Cerebellar nuclear complex (tissue), 1 donor: Measurements from ENCODE around the gene NGEF.

Experiments used
- DNase-seq, 2 experiments: peaks; one replicate each; lab custom pipeline; 2025; lab: John Stamatoyannopoulos, UW

The NGEF gene

DNA sequence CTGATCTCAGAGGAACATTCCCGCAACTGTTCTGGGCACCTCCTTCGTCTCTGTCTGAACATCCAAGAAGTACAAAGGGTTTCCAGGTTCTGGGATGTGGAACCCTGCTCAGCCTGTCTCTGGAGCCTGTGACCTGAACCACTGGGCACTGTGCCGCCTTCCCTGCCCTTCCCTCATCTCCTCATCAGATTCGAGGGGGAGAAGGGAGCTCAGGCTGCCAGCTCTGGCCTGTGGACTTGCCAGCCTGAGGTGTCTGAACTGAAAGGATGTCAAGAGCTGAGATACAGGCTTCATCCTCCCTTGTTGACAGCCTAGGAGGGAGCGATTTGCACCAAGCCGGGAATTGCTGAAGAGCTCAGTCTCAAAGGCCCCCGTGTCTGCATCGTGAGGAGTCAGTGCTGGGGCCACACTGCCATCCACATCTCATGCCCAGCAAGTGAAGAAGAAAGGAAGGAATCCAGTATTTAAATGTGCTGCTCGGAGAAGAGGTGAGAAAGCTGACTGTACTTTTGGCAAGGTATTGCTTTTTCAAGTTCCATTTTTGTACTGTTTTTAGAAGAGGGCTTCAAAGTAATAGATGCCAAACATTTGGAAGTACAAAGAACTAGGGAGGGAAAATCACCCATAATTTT is 32.0 kb upstream of the NGEF start:
- DNase-seq = no peak

DNA sequence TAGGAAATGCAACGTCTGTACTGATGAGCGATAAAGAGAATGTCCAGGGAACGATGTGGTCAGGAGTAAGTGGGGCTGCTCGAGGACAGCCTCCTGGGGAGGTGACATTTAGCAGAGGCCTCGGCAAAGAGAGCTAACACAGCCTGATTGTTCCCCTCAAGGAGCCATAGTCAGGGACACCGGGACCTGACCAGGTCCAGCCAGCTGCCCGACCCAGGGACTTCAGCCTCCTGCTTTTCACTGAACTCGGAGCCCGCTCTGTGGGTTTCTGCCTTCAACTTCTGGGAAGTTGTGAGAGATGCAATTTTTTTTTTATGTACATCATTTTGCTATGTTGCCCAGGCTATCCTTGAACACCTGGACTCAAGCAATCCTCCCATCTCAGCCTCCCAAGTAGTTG is 29.5 kb upstream of the NGEF start:
- DNase-seq = no peak

DNA sequence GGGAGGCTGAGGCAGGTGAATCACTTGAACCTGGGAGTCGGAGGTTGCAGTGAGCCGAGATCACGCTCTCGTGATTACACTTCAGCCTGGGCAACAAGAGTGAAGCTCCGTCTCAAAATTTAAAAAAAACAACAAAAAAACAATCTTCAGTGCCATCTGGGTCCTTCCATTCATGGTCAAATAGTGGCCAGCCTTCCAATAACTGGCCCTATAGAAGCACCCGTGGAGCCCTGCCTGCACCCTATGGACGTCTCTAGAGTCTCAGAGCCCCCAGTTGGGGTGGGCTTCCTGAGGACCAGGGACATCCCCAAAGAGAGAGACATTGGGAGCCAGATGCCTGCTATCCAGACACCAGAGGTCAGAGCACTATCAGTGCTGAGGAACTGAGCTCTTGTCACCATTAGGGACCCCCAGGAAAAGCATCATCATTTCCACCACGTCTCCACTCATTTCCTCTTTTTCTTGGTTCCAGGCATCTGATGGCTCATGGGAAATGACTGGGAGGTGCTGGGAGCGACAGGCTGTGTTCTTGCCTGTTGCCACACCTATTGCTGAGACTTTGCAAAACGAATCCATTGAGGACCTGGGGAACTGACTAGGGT is 28.8 kb upstream of the NGEF start:
- no peak for DNase-seq

DNA sequence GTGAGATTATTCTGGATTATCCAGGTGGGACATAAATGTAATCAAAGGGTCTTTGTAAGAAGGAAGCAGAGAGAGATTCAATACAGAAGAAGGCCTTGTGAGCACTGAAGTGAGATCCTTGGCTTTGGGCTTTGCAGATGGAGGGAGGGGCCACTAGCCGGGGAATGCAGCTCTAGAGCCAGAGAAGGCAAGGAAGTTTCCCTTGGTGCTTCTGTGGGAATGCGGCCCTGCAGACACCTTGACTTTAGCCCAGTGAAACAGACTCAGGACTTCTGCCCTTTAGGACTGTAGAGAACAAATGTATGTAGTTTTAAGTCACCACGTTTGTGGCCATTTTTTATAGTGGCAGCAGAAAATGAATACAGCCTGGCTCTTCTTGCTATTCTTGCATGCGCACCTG is 27.5 kb upstream of the NGEF start:
- DNase-seq = no peak

DNA sequence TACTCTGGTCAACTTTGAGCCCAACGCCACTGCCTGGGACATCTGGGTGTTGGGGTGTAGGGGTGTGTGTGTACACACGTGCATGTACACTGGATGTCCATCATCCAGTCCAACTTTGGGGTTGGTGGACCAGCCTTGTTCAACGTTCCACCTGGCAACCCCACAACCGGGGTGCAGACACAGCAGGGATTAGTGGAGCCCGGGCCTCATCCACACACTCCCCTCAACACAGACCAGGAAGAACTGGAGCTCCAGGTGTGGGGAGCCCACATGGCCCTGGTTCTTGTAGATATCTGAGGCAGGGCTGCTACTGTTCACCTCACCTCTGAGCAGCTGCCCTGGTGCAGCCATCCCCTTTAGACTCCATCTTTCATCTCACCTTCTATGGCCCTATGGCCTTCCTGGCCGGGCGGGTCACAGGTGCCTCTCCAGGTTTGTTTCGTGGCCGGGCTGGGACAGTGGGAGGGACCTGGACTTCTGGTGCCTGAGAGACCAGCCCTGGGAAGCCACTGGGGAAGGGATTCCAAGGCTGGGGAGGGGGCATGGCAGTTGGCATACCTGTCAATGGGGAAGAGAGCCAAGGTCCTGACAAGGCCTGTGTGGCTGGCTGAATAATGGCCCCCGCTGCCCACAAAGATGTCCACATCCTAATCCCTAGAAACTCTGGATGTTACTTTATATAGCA is 26.9 kb upstream of the NGEF start:
- DNase-seq = no peak

DNA sequence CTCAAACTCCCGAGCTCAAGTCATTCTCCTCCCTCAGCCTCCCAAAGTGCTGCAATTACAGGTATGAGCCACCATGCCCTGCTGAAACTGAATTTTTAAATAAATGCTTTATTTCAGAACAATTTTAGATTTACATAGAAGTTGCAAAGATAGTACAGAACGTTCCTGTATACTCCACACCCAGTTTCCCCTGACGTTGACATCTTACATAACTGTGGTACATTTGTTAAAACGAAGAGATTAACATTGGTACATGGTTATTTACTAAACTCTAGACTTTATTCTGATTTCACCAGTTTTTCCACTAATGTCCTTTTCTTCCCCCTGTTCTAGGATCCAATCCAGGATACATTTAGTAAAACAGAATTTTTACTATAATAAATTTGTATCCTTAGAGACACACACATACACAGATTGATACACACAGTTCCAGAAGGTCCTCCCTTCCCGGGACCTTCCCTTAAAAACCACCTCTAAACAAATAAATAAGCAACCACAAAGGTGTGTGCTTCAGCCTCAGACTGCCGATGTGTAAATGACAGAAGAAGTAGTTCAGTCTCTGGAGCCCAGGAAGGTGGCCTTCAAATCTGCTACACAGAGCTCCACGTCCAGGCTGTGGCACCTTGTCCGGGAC is 26.3 kb upstream of the NGEF start:
- DNase-seq = no peak

DNA sequence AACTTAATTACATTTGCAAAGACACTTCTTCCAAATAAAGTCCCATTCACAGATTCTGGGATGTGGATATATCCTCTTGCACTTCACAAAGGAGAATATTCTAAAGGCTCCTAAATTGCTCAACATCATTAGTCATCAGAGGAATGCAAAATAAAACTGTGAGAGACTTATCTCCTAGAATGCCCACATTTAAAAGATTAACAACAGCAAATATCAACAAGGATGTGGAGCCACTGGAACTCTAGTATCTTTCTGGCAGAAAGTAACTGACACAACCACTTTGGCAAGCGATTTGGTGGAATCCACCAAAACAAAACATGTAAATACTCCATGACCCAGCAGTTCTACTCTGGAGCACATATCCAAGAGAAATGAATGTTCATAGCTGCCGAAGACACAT is 24.0 kb upstream of the NGEF start:
- DNase-seq = no peak

- no peak for DNase-seq
Measured at GRCh38 chr2:233036162-233036838, 23.2 kb upstream of the NGEF start.

GRCh38 chr2:233035426-233036161 is 22.5 kb upstream of the NGEF start:
- DNase-seq = no peak

DNA sequence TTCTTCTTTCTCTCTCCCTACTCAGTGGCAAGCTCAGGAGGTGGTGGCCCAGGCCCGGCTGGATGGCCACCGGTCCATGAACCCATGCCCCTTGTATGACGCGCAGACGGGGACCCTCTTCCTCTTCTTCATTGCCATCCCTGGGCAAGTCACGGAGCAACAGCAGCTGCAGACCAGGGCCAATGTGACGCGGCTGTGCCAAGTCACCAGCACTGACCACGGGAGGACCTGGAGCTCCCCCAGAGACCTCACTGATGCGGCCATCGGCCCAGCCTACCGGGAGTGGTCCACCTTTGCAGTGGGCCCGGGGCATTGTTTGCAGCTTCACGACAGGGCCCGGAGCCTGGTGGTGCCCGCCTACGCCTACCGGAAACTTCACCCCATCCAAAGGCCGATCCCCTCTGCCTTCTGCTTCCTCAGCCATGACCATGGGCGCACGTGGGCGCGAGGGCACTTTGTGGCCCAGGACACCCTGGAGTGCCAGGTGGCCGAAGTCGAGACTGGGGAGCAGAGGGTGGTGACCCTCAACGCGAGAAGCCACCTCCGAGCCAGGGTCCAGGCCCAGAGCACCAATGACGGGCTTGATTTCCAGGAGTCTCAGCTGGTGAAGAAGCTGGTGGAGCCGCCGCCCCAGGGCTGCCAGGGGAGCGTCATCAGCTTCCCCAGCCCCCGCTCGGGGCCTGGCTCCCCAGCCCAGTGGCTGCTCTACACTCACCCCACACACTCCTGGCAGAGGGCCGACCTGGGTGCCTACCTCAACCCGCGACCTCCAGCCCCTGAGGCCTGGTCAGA is 21.2 kb upstream of the NGEF start:
- DNase-seq = no peak

DNA sequence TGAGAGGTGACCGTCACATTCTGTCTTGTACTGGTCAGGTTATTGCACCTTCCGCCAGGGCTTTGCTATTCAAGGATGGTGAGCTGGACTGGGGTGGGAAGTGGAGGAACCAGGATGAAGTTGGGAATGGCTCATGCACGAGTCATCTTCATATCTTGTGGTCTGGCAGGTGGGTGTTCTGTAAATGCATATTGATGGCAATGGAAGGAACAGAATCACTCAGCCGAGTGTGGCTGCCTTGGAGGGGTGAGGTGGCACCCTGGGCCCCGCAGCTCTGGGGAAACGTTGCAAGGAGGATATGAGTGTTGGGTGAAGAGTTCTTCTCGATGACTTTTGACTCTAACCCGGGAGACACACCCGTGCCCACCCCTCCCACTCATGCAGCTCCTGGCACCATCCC is 20.6 kb upstream of the NGEF start:
- no peak for DNase-seq

DNA sequence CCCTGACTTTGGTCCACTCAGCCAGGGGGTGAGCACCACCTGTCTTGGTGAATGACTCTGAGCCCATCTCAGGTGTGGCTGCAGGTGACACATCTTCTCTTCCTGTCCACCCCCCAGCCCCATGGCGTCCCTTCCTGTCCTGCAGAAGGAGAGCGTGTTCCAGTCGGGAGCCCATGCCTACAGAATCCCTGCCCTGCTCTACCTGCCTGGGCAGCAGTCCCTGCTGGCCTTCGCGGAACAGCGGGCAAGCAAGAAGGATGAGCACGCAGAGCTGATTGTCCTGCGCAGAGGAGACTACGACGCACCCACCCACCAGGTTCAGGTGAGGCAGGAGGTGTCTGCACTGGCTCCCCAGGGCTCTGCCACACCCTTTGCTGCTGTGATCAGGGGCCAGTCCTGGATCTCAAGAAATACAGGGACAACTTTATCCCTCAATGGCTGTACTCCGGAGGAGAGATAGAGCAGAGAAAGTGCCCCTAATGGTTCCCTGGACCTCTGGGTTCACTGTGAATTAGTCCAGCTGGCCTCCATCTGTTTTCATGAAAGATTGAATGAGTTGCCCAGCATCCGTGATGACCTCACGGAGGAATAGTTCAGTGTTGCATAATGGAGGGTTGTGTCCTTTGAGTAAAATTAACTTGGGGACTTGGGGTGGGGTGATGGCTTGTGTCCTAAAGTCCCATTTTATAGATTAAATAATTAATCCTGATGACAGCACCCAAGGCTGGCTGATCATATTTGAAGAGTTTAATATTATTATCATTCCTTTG is 19.7 kb upstream of the NGEF start, which contains the start of gene NEU2:
TSS of gene NEU2 (plus strand) at position 122 of the 770 bp plus-strand sequence. CDS start at position 122, 0 bp downstream.
- DNase-seq = no peak

GRCh38 chr2:233031556-233032500 is 18.8 kb upstream of the NGEF start:
- no peak for DNase-seq

GRCh38 chr2:233029321-233029720 is 16.3 kb upstream of the NGEF start:
- no peak for DNase-seq

DNA sequence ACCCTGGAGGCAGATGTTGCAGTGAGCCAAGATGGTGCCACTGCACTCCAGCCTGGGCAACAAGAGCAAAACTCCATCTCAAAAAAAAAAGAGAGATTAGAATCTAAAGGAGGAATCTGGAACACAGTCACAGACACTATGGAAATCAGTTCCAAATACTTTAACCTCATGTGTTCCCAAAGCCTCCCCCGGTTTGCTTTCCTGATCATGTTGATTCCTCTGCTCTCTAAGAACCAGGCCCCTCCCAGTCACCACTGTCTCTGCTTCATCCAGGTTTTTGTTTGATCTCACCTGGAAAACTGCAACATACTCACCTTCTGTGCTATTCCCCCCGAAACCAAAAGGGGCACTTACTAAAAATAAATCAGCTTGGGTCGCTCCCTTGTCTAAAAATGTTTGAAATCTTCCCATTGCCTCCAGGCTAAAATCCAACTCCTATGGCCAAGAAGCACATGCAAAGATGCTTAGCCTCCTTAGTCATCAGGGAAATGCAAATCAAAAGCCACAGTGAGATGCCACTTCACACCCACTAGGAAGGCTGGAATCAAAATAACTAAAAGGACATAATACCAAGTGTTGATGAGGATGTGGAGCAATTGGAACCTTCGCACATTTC is 13.2 kb upstream of the NGEF start:
- no peak for DNase-seq

DNA sequence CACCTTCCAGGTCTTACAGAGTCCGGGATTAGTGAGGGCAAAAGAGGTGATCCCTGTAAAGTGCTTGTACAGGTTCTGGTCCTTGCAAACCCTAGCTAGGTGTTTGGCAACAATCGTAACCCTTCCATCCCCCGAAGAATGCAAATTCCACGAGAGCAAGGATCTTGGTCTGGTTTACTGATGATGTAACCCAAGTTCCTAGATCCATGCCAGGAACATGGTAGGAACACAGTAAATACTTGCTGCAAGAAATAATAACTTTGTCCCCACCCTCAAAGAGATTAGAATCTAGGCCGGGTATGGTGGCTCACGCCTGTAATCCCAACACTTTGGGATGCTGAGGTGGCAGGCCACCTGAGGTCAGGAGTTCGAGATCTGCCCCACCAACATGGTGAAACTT is 12.7 kb upstream of the NGEF start:
- DNase-seq = no peak

GRCh38 chr2:233023761-233024410 is 10.8 kb upstream of the NGEF start:
- DNase-seq = no peak
